Activated B cell treated with CpG ODN at 0.5 μM for 24 hours (primary cell): ENCODE data around the gene PFKFB4. TPM values are rescaled to one million over a fixed set of nuclear protein-coding genes. Genes with fewer than 3 reads are reported as not detected.
A peak's percentile ranks its signal among the peaks of the same experiment; 100 is the strongest.

Experiments
- ATAC-seq: fragments of 200-7000 bp; cut with Tn5 transposase; one replicate; pipeline ENCODE4 v1.10.0; 2021; ENCODE audit warnings: low read depth, mild to moderate bottlenecking, moderate library complexity
- CTCF ChIA-PET: fragments of 350-600 bp; sonication (Branson Sonifier 250); formaldehyde crosslinking; loops from one replicate; lab custom pipeline; 2021; ENCODE audit warnings: antibody characterized with exemption; lab: Charles Lee
- POLR2A ChIA-PET: fragments of 350-600 bp; sonication (Branson Sonifier 250); formaldehyde crosslinking; loops from one replicate; lab custom pipeline; 2021; ENCODE audit warnings: antibody characterized with exemption; lab: Charles Lee
- DNase-seq: peaks from one replicate; pipeline ENCODE4 v3.0.0; 2022
- H3K27ac Mint-ChIP-seq: one replicate; pipeline ENCODE4 v1.8.0; 2020; ENCODE audit warnings: mixed read lengths
- H3K27me3 Mint-ChIP-seq: one replicate; pipeline ENCODE4 v1.8.0; 2021; ENCODE audit warnings: mixed read lengths
- H3K36me3 Mint-ChIP-seq: one replicate; pipeline ENCODE4 v1.8.0; 2021; ENCODE audit warnings: low read depth, mixed read lengths
- H3K4me1 Mint-ChIP-seq: one replicate; pipeline ENCODE4 v1.8.0; 2021; ENCODE audit warnings: mixed read lengths
- H3K4me3 Mint-ChIP-seq: one replicate; pipeline ENCODE4 v1.8.0; 2020; ENCODE audit warnings: mild to moderate bottlenecking, mixed read lengths
- H3K9me3 Mint-ChIP-seq: one replicate; pipeline ENCODE4 v1.8.0; 2020; ENCODE audit warnings: mixed read lengths
- CTCF ChIP-seq: fragments of 200-600 bp; IDR thresholded peaks from one replicate; pipeline ENCODE4 v1.8.0; 2022; ENCODE audit warnings: antibody characterized with exemption, mild to moderate bottlenecking
- intact Hi-C: fragments of 100-400 bp; cut with micrococcal nuclease; formaldehyde crosslinking; loops from one replicate; pipeline ENCODE4 v1.15.1; 2024
- total RNA-seq: library from RNA; stranded (reverse); gene quantifications from 2 replicates; pipeline ENCODE4 v1.2.3, GENCODE V29; 2022

The PFKFB4 gene
- total RNA-seq, 1 donor from 2014 or later = 3.2 TPM

- no peaks in the 10 kb centered on the region for H3K36me3 Mint-ChIP-seq
- intact Hi-C loops = no loop called here
- TF ChIP-seq CTCF = no peak
- POLR2A ChIA-PET = no interaction called here
- CTCF ChIA-PET = interaction anchor here (1.5 kb wide), 1 partner anchor 12 kb away, joined by 4 read pairs; no protein-coding TSS in a partner anchor
- DNase-seq = no peak
- H3K27me3 Mint-ChIP-seq = no peaks in the 10 kb centered on the region
- no peak overlapping the region for H3K27ac Mint-ChIP-seq
- peaks cover 32% of the 10 kb centered on the region for H3K4me1 Mint-ChIP-seq
- no peaks in the 10 kb centered on the region for H3K9me3 Mint-ChIP-seq
- ATAC-seq = no peak
- H3K4me3 Mint-ChIP-seq = no peak overlapping the region
Observed at GRCh38 chr3:48560648-48561018, 4.0 kb upstream of the PFKFB4 start.

GRCh38 chr3:48558493-48559134, 2.0 kb upstream of the PFKFB4 start:
- Mint-ChIP-seq H3K4me3 (peak overlapping the region; percentile 80), H3K36me3 (no peaks in the 10 kb centered on the region)

GRCh38 chr3:48555949-48556795, 431 bp downstream of the PFKFB4 start:
- Mint-ChIP-seq H3K4me3 (peak overlapping the region; percentile 86), H3K9me3 (no peaks in the 10 kb centered on the region), H3K36me3 (no peaks in the 10 kb centered on the region), H3K27me3 (no peaks in the 10 kb centered on the region), H3K4me1 (peaks cover 33% of the 10 kb centered on the region), H3K27ac (peak overlapping the region; percentile 87)
- CTCF ChIA-PET = interaction anchor here (1.2 kb wide), 1 partner anchor 120 kb away, joined by 11 read pairs; no protein-coding TSS in a partner anchor
- intact Hi-C loops = loop anchor here (1.0 to 5.0 kb wide), 10 partner anchors 49 to 1373 kb away; partner anchors contain the start of genes APEH, CCDC51, IP6K1 and MON1A
- POLR2A ChIA-PET = interaction anchor here (0.5 to 2.7 kb wide), 10 partner anchors 53 to 1414 kb away, joined by 3 to 18 read pairs (median 5); partner anchors contain the start of genes ATRIP, CCDC51, QRICH1 and TMA7
- DNase-seq (no peak), ATAC-seq (no peak)
- no peak for TF ChIP-seq CTCF

More at GRCh38 chr3:48558493-48559134, 2.0 kb upstream of the PFKFB4 start:
- no peaks in the 10 kb centered on the region for H3K9me3 Mint-ChIP-seq
- H3K4me1 Mint-ChIP-seq = peaks cover 33% of the 10 kb centered on the region
- no peaks in the 10 kb centered on the region for H3K27me3 Mint-ChIP-seq
- ChIA-PET POLR2A (interaction anchor here (0.6 to 2.7 kb wide), 4 partner anchors 86 to 449 kb away, joined by 3 to 18 read pairs (median 10); partner anchors contain the start of genes CCDC51, TMA7 and WDR6), CTCF (interaction anchor here (1.9 to 3.0 kb wide), 3 partner anchors 76 to 158 kb away, joined by 6 to 20 read pairs (median 8); partner anchors contain the start of gene SLC26A6)
- TF ChIP-seq CTCF = no peak
- ATAC-seq (no peak), DNase-seq (no peak)
- H3K27ac Mint-ChIP-seq = peak overlapping the region; percentile 9
- intact Hi-C loops = loop anchor here (1.0 to 5.0 kb wide), 4 partner anchors 51 to 1129 kb away; partner anchors contain the start of genes MST1, NCKIPSD, RNF123 and UQCRC1

GRCh38 chr3:48555231-48555948, 1.2 kb downstream of the PFKFB4 start:
- no peak for DNase-seq
- Mint-ChIP-seq H3K27ac (no peak overlapping the region), H3K4me3 (peak overlapping the region; percentile 24), H3K36me3 (no peaks in the 10 kb centered on the region), H3K4me1 (peaks cover 26% of the 10 kb centered on the region), H3K27me3 (no peaks in the 10 kb centered on the region), H3K9me3 (no peaks in the 10 kb centered on the region)
- ChIA-PET CTCF (no interaction called here), POLR2A (interaction anchor here (1.4 to 1.8 kb wide), 2 partner anchors 89 to 538 kb away, joined by 4 to 5 read pairs; partner anchors contain the start of gene QRICH1)
- intact Hi-C loops = loop anchor here (5.0 kb wide), 2 partner anchors 452 to 1132 kb away; partner anchors contain the start of genes MST1, RNF123 and WDR6
- no peak for TF ChIP-seq CTCF
- ATAC-seq = no peak
